Smooth muscle cell (in vitro differentiated cells): Measurements from ENCODE around the gene KIFC3. TPM values are rescaled to one million over a fixed set of nuclear protein-coding genes. Genes with fewer than 3 reads are reported as not detected.

Experiments
- DNase-seq: peaks from one replicate; lab custom pipeline; 2025; ENCODE audit not compliant: unreplicated experiment; lab: John Stamatoyannopoulos, UW
- H2AFZ ChIP-seq: fragments of 200-600 bp; sonication (generic); 2 replicates; pipeline ENCODE4 v1.6.0; 2016; ENCODE audit warnings: antibody characterized with exemption, low read depth, mild to moderate bottlenecking
- H3F3A ChIP-seq: fragments of 200-600 bp; sonication (generic); 2 replicates; pipeline ENCODE4 v1.6.0; 2017; ENCODE audit warnings: antibody characterized with exemption, low read depth
- H3K27ac ChIP-seq: fragments of 200-600 bp; sonication (generic); 2 replicates; pipeline ENCODE4 v1.5.1; 2016; ENCODE audit warnings: low read depth, mild to moderate bottlenecking
- H3K27me3 ChIP-seq: fragments of 200-600 bp; sonication (generic); 2 replicates; pipeline ENCODE4 v1.6.1; 2016; ENCODE audit warnings: low read depth, mild to moderate bottlenecking
- H3K36me3 ChIP-seq: fragments of 200-600 bp; sonication (generic); 2 replicates; pipeline ENCODE4 v1.5.1; 2016; ENCODE audit warnings: low read depth
- H3K4me1 ChIP-seq: fragments of 200-600 bp; sonication (generic); 2 replicates; pipeline ENCODE4 v1.5.1; 2016; ENCODE audit warnings: low read depth
- H3K4me2 ChIP-seq: fragments of 200-600 bp; sonication (generic); 2 replicates; pipeline ENCODE4 v1.6.0; 2016; ENCODE audit warnings: mild to moderate bottlenecking
- H3K4me3 ChIP-seq: fragments of 200-600 bp; sonication (generic); 2 replicates; pipeline ENCODE4 v1.5.1; 2016; ENCODE audit warnings: mild to moderate bottlenecking
- H3K79me2 ChIP-seq: fragments of 200-600 bp; sonication (generic); 2 replicates; pipeline ENCODE4 v1.6.0; 2016; ENCODE audit warnings: low read depth, mild to moderate bottlenecking
- H3K9ac ChIP-seq: fragments of 200-600 bp; sonication (generic); 2 replicates; pipeline ENCODE4 v1.6.0; 2016; ENCODE audit warnings: low read depth
- H3K9me3 ChIP-seq: fragments of 200-600 bp; sonication (generic); replicated peaks from 2 replicates; pipeline ENCODE4 v1.5.1; 2016; ENCODE audit warnings: low read depth
- H4K20me1 ChIP-seq: fragments of 200-600 bp; sonication (generic); 2 replicates; pipeline ENCODE4 v1.6.0; 2016; ENCODE audit warnings: low read depth
- WGBS: methylation state at CpG from one replicate; pipeline ENCODE4 v1.1.7; 2016; ENCODE audit warnings: low lambda C conversion rate; 5-methylcytosine and 5-hydroxymethylcytosine counted together
- polyA plus RNA-seq: library from polyadenylated mRNA; unstranded; fragments of >200 nt; fragmentation: Nextera tagmentation; extraction: Ambion mirVana; gene quantifications from 2 replicates; pipeline ENCODE4 v1.2.1, GENCODE V29; 2016
- total RNA-seq: library from RNA; depleted of rRNA; stranded (reverse); fragments of >200 nt; gene quantifications from 2 replicates; pipeline ENCODE4 v1.2.3, GENCODE V29; 2014
- TF ChIP-seq, protein P1 (sequence below): fragments of 200-600 bp; sonication (generic); IDR thresholded peaks from 2 replicates; pipeline ENCODE4 v1.5.1; 2017; ENCODE audit warnings: borderline replicate concordance, mild to moderate bottlenecking, antibody characterized with exemption; ENCODE audit not compliant: insufficient read depth, poor library complexity, severe bottlenecking

KIFC3 gene
- total and polyA plus RNA-seq, 2 experiments from 2014 or later = 30.6 to 50.2 TPM

DNA sequence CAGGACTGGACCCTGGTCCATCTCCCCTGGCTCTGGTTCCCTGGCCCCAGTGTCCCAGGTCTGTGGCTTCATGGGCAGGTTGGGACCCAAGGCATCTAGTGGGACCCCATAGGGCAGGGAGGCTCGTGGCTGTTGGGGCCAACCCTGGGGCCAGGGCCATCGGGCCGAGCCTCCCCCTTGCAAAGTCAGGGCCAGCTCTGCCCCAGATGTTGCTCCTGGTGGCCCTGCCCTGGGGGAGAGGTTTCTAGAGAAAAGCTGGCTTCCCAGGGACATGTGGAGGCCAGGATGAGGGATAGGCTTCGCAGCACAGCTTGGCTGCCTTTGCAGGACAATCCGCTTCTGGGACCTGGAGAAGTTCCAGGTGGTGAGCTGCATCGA is 50.1 kb downstream of the KIFC3 start:
- no peaks in the 10 kb centered on the region for H3K36me3 ChIP-seq
- H3K4me2 ChIP-seq = no peak overlapping the region
- no peaks in the 10 kb centered on the region for H3K79me2 ChIP-seq
- peaks cover 3% of the 10 kb centered on the region for H4K20me1 ChIP-seq
- TF ChIP-seq, protein P1, sequence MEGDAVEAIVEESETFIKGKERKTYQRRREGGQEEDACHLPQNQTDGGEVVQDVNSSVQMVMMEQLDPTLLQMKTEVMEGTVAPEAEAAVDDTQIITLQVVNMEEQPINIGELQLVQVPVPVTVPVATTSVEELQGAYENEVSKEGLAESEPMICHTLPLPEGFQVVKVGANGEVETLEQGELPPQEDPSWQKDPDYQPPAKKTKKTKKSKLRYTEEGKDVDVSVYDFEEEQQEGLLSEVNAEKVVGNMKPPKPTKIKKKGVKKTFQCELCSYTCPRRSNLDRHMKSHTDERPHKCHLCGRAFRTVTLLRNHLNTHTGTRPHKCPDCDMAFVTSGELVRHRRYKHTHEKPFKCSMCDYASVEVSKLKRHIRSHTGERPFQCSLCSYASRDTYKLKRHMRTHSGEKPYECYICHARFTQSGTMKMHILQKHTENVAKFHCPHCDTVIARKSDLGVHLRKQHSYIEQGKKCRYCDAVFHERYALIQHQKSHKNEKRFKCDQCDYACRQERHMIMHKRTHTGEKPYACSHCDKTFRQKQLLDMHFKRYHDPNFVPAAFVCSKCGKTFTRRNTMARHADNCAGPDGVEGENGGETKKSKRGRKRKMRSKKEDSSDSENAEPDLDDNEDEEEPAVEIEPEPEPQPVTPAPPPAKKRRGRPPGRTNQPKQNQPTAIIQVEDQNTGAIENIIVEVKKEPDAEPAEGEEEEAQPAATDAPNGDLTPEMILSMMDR = no peak
- H3K4me1 ChIP-seq = no peaks in the 10 kb centered on the region
- 96% methylated on average over 6 of the region's 6 CpGs for WGBS
- no peak for DNase-seq
- H3K9me3 ChIP-seq = no peaks in the 10 kb centered on the region
- no peak overlapping the region for H2AFZ ChIP-seq
- no peak overlapping the region for H3K27ac ChIP-seq
- H3K9ac ChIP-seq = no peak overlapping the region
- H3K27me3 ChIP-seq = no peaks in the 10 kb centered on the region
- no peak overlapping the region for H3K4me3 ChIP-seq
- no peaks in the 10 kb centered on the region for H3F3A ChIP-seq

- no peak overlapping the region for H3K9ac ChIP-seq
- WGBS = 93% methylated on average over 26 of the region's 26 CpGs
- H3K4me3 ChIP-seq = no peak overlapping the region
- H3K9me3 ChIP-seq = no peaks in the 10 kb centered on the region
- H2AFZ ChIP-seq = no peak overlapping the region
- DNase-seq = no peak
- no peak overlapping the region for H3K27ac ChIP-seq
- H4K20me1 ChIP-seq = no peaks in the 10 kb centered on the region
- H3K4me2 ChIP-seq = no peak overlapping the region
- no peaks in the 10 kb centered on the region for H3K4me1 ChIP-seq
- H3K36me3 ChIP-seq = no peaks in the 10 kb centered on the region
- H3K27me3 ChIP-seq = no peaks in the 10 kb centered on the region
- no peaks in the 10 kb centered on the region for H3F3A ChIP-seq
- no peaks in the 10 kb centered on the region for H3K79me2 ChIP-seq
- TF ChIP-seq, protein P1 = no peak
Observed at GRCh38 chr16:57751539-57752202, 50.6 kb downstream of the KIFC3 start.

- H3K79me2 ChIP-seq = no peaks in the 10 kb centered on the region
- TF ChIP-seq, protein P1 = no peak
- no peak overlapping the region for H3K4me2 ChIP-seq
- WGBS = 96% methylated on average over 24 of the region's 24 CpGs
- H4K20me1 ChIP-seq = no peaks in the 10 kb centered on the region
- H3K4me1 ChIP-seq = no peaks in the 10 kb centered on the region
- no peaks in the 10 kb centered on the region for H3K27me3 ChIP-seq
- H3K9me3 ChIP-seq = no peaks in the 10 kb centered on the region
- H3K4me3 ChIP-seq = no peak overlapping the region
- H3K9ac ChIP-seq = no peak overlapping the region
- H3K27ac ChIP-seq = no peak overlapping the region
- H2AFZ ChIP-seq = no peak overlapping the region
- DNase-seq = no peak
- no peaks in the 10 kb centered on the region for H3F3A ChIP-seq
- no peaks in the 10 kb centered on the region for H3K36me3 ChIP-seq
Observed at GRCh38 chr16:57750796-57751538, 51.3 kb downstream of the KIFC3 start.
